Astrocyte of the spinal cord (primary cell): ENCODE results near the gene TMC3.

Experiments used
- DNase-seq: peaks from one replicate; pipeline ENCODE4 v3.0.0; 2011; ENCODE audit warnings: low read depth, low spot score
- H3K4me3 ChIP-seq: 2 replicates; pipeline ENCODE4 v1.5.1; 2011; ENCODE audit warnings: low read depth, mild to moderate bottlenecking, low read length, moderate library complexity
- CTCF ChIP-seq: IDR thresholded peaks from 2 replicates; pipeline ENCODE4 v1.5.1; 2012; ENCODE audit warnings: low read depth, mild to moderate bottlenecking, low read length, inconsistent platforms
- in situ Hi-C: cut with HindIII; loops from 2 replicates; pipeline ENCODE4 v1.10.0; 2017; ENCODE audit warnings: low sequenced_read_pairs

TMC3 gene

GRCh38 chr15:81304226-81304625, 69.8 kb downstream of the TMC3 start:
- in situ Hi-C loops = no loop called here
- peak; percentile 48 for DNase-seq
- no peak for TF ChIP-seq CTCF
- no peak overlapping the region for H3K4me3 ChIP-seq

- TF ChIP-seq CTCF = no peak
- DNase-seq = no peak
- in situ Hi-C loops = no loop called here
- no peak overlapping the region for H3K4me3 ChIP-seq
These were observed 70.5 kb downstream of the TMC3 start for GRCh38 chr15:81303244-81304225.

- DNase-seq = no peak
- no peak for TF ChIP-seq CTCF
- in situ Hi-C loops = no loop called here
- H3K4me3 ChIP-seq = no peak overlapping the region
These were observed 71.3 kb downstream of the TMC3 start for GRCh38 chr15:81302701-81303109.

- in situ Hi-C loops = no loop called here
- DNase-seq = no peak
- no peak for TF ChIP-seq CTCF
- H3K4me3 ChIP-seq = no peak overlapping the region
These were observed 72.1 kb downstream of the TMC3 start for GRCh38 chr15:81301815-81302399.

GRCh38 chr15:81301385-81301784, 72.6 kb downstream of the TMC3 start:
- DNase-seq = no peak
- in situ Hi-C loops = no loop called here
- no peak overlapping the region for H3K4me3 ChIP-seq
- TF ChIP-seq CTCF = no peak

GRCh38 chr15:81299630-81300273, 74.3 kb downstream of the TMC3 start:
- in situ Hi-C loops = no loop called here
- DNase-seq = no peak
- no peak overlapping the region for H3K4me3 ChIP-seq
- no peak for TF ChIP-seq CTCF
